Spinal cord (tissue), 10 donors: Measurements from ENCODE around the gene ORC3. TPM values are rescaled to one million over a fixed set of nuclear protein-coding genes. Genes with fewer than 3 reads are reported as not detected.
A peak's percentile ranks its signal among the peaks of the same experiment; 100 is the strongest.
"Not testable (repeated sequence)": the region's sequence is repeated elsewhere in the genome, so short reads cannot be mapped to it uniquely, and the experiment has no call there.

Source experiments
- DNase-seq, 6 donors: peaks; one replicate each; pipeline versions ENCODE4 v3.0.0 to v3.0.0-alpha.2; 2013 to 2015; ENCODE audit warnings: low spot score in 6 of 6, low read depth in 4 of 6
- H3K27ac ChIP-seq: one replicate; pipeline ENCODE4 v1.5.1; 2013; ENCODE audit warnings: low read depth, low read length, control low read depth
- H3K27me3 ChIP-seq: one replicate; pipeline ENCODE4 v1.6.1; 2013; ENCODE audit warnings: low read length; ENCODE audit not compliant: control insufficient read depth, insufficient read depth
- H3K36me3 ChIP-seq: one replicate; pipeline ENCODE4 v1.6.1; 2013; ENCODE audit warnings: low read length; ENCODE audit not compliant: control insufficient read depth, insufficient read depth
- H3K4me1 ChIP-seq: one replicate; pipeline ENCODE4 v1.6.1; 2013; ENCODE audit warnings: low read length; ENCODE audit not compliant: control insufficient read depth, insufficient read depth
- H3K4me3 ChIP-seq: one replicate; pipeline ENCODE4 v1.5.1; 2013; ENCODE audit warnings: low read depth, low read length, control low read depth
- H3K9me3 ChIP-seq: one replicate; pipeline ENCODE4 v1.6.1; 2013; ENCODE audit warnings: low read length; ENCODE audit not compliant: control insufficient read depth, insufficient read depth
- WGBS: methylation state at CpG from one replicate; pipeline ENCODE4 v1.1.5; 2013; ENCODE audit warnings: missing lambda C conversion rate; ENCODE audit not compliant: insufficient coverage; 5-methylcytosine and 5-hydroxymethylcytosine counted together
- polyA plus RNA-seq, 2 donors: library from polyadenylated mRNA; unstranded; fragments of 120-200 nt; gene quantifications; one replicate each; pipeline ENCODE4 v1.2.1, GENCODE V29; 2013; ENCODE audit not compliant: insufficient read length in 2 of 2
- total RNA-seq, 2 donors: library from RNA; depleted of rRNA in 1 of 2; stranded (reverse); fragments of 120-200 nt in 1 of 2; fragments of >200 nt in 1 of 2; gene quantifications; one replicate each; pipeline versions ENCODE4 v1.2.3 to v1.2.4, GENCODE V29; 2013 to 2014
- donor health status: healthy.

The ORC3 gene
- total and polyA plus RNA-seq, 4 donors: 35.8 to 56.3 (median 41.9) TPM

DNA sequence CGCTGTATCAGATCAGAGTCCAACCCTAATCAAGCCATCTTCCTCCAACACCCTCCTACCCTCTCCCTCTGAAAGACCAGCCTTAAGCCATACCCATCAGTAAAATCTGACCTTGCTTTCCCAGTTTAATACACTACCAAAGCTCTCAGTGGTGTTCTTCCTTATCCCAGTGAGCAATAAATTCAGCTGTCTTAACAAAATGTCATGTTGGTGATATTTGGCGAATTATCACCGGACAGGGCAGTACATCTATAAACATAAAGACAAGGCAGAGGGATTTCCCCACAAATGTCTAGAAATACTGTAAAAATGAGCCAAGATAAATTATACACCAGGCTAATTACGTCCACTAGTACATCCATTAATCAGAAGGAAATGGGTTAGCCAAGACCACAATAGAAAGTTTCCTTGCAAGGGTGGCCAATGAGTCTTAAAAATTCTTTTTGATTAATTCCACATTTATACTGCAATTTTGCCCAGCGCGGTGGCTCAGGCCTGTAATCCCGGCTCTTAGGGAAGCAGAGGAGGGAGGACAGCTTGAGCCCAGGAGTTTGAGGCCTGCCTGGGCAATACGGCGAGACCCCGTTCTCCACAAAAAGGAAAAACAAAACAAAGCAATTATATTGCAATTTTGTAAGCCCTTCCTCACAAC is 1.1 kb upstream of the ORC3 start:
- H3K36me3 ChIP-seq: peaks cover 4% of the 10 kb centered on the region
- no peaks in the 10 kb centered on the region for H3K9me3 ChIP-seq
- H3K4me1 ChIP-seq: peaks cover 12% of the 10 kb centered on the region
- no peaks in the 10 kb centered on the region for H3K27me3 ChIP-seq
- H3K4me3 ChIP-seq: peak overlapping the region; percentile 97
- H3K27ac ChIP-seq: peak overlapping the region; percentile 79
- WGBS: 50% methylated on average over 2 of the region's 10 CpGs
- peak in 1 of 6 donors; percentile 2 for DNase-seq

- peaks cover 4% of the 10 kb centered on the region for H3K36me3 ChIP-seq
- H3K27ac ChIP-seq: peak overlapping the region; percentile 79
- WGBS: 6% methylated on average over 8 of the region's 11 CpGs
- DNase-seq: no peak
- H3K4me1 ChIP-seq: peaks cover 12% of the 10 kb centered on the region
- H3K27me3 ChIP-seq: no peaks in the 10 kb centered on the region
- H3K4me3 ChIP-seq: peak overlapping the region; percentile 97
- H3K9me3 ChIP-seq: no peaks in the 10 kb centered on the region
Measured at GRCh38 chr6:87590417-87590880, 514 bp downstream of the ORC3 start.

GRCh38 chr6:87590990-87591389 is 1.1 kb downstream of the ORC3 start:
- no peak overlapping the region for H3K27ac ChIP-seq
- no peak for DNase-seq
- H3K27me3 ChIP-seq: no peaks in the 10 kb centered on the region
- 100% methylated on average over 1 of the region's 4 CpGs for WGBS
- H3K4me3 ChIP-seq: peak overlapping the region; percentile 97
- H3K36me3 ChIP-seq: peaks cover 6% of the 10 kb centered on the region
- H3K4me1 ChIP-seq: peaks cover 12% of the 10 kb centered on the region
- no peaks in the 10 kb centered on the region for H3K9me3 ChIP-seq

GRCh38 chr6:87600576-87600975 is 10.6 kb downstream of the ORC3 start:
- Histone ChIP-seq H3K9me3 (no peaks in the 10 kb centered on the region), H3K4me1 (no peaks in the 10 kb centered on the region), H3K36me3 (peaks cover 4% of the 10 kb centered on the region), H3K27ac (no peak overlapping the region), H3K27me3 (no peaks in the 10 kb centered on the region), H3K4me3 (no peak overlapping the region)
- DNase-seq: no peak
- WGBS: no CpG with 5 or more reads among the region's 1 CpG

DNA sequence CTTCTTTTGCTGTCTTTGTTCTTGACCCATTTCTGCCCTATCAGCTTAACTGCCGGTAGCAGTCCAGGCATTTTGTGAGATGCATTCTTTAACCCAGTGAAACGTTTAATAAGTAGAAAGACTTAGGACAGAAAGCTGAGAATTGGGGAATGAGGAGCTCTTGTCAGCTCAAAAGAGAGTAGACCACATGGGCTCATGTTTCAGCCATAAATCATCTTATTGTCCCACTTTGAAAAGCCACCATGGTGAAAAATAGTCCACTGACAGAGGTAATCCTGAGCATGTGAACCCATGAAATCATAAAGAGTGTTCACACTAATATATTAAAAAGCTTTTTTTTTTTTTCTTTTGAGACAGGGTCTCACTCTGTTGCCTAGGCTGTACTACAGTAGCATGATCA is 16.3 kb downstream of the ORC3 start:
- Histone ChIP-seq H3K4me1 (no peaks in the 10 kb centered on the region), H3K27me3 (no peaks in the 10 kb centered on the region), H3K36me3 (peaks cover 13% of the 10 kb centered on the region), H3K4me3 (no peak overlapping the region), H3K27ac (no peak overlapping the region), H3K9me3 (no peaks in the 10 kb centered on the region)
- no peak for DNase-seq
- WGBS: 25% methylated on average over 2 of the region's 2 CpGs

- Histone ChIP-seq H3K27ac (no peak overlapping the region), H3K36me3 (peaks cover 22% of the 10 kb centered on the region), H3K27me3 (no peaks in the 10 kb centered on the region), H3K4me1 (no peaks in the 10 kb centered on the region), H3K9me3 (no peaks in the 10 kb centered on the region), H3K4me3 (no peak overlapping the region)
- no CpG with 5 or more reads among the region's 3 CpGs for WGBS
- no peak for DNase-seq
Measured at GRCh38 chr6:87608802-87609201, 18.9 kb downstream of the ORC3 start.

- H3K4me3 ChIP-seq, H3K4me1 ChIP-seq: not testable (repeated sequence)
- WGBS: 100% methylated on average over 2 of the region's 2 CpGs
Measured at GRCh38 chr6:87613018-87613417, 23.1 kb downstream of the ORC3 start.

DNA sequence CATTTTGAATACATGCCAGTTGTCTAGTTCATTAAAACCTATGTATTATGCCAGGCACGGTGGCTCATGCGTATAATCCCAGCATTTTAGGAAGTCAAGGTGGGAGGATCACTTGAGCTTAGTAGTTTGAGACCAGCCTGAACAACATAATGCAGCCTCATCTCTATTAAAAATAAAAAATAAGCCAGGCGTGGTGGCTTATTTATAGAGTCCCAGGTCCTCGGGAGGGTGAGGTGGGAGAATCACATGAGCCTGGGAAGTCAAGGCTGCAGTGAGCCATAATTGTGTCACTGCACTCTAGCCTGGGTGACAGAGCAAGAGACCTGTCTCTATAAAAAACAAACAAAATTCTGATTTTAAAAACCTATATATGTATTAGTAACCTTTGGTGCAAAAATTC is 27.5 kb downstream of the ORC3 start:
- no peak overlapping the region for H3K4me3 ChIP-seq
- no peak overlapping the region for H3K27ac ChIP-seq
- H3K4me1 ChIP-seq: no peaks in the 10 kb centered on the region
- no peaks in the 10 kb centered on the region for H3K9me3 ChIP-seq
- peaks cover 9% of the 10 kb centered on the region for H3K36me3 ChIP-seq
- DNase-seq: no peak
- H3K27me3 ChIP-seq: no peaks in the 10 kb centered on the region
- WGBS: no CpG with 5 or more reads among the region's 4 CpGs

More at GRCh38 chr6:87613018-87613417, 23.1 kb downstream of the ORC3 start:
- peaks cover 23% of the 10 kb centered on the region for H3K36me3 ChIP-seq
- not testable (repeated sequence) for DNase-seq, H3K27ac ChIP-seq, H3K27me3 ChIP-seq, H3K9me3 ChIP-seq

GRCh38 chr6:87618531-87618930 is 28.6 kb downstream of the ORC3 start:
- H3K27ac ChIP-seq: no peak overlapping the region
- no peak for DNase-seq
- H3K4me3 ChIP-seq: no peak overlapping the region
- peaks cover 6% of the 10 kb centered on the region for H3K36me3 ChIP-seq
- no peaks in the 10 kb centered on the region for H3K27me3 ChIP-seq
- H3K9me3 ChIP-seq: no peaks in the 10 kb centered on the region
- no peaks in the 10 kb centered on the region for H3K4me1 ChIP-seq
- WGBS: 94% methylated on average over 3 of the region's 3 CpGs

GRCh38 chr6:87623248-87623647 is 33.3 kb downstream of the ORC3 start:
- Histone ChIP-seq H3K4me1 (no peaks in the 10 kb centered on the region), H3K9me3 (no peaks in the 10 kb centered on the region), H3K27me3 (no peaks in the 10 kb centered on the region), H3K4me3 (no peak overlapping the region), H3K36me3 (no peaks in the 10 kb centered on the region), H3K27ac (no peak overlapping the region)
- no CpG with 5 or more reads among the region's 3 CpGs for WGBS
- no peak for DNase-seq
